ENCODE measurements around the gene GPRIN1.

GPRIN1 gene

GRCh38 chr5:176609724-176610434 is at the start of gene GPRIN1 (continued):
- TF ChIP-seq ZNF155 (tag by site-specific recombination; IDR thresholded peaks at IDR 0.05): no peak
- no peak for TF ChIP-seq ZNF416 (tag by site-specific recombination; IDR thresholded peaks at IDR 0.05)
- no peak for TF ChIP-seq ZNF501 (tag by site-specific recombination; IDR thresholded peaks at IDR 0.05)
- no peak for TF ChIP-seq ZBTB44 (tag by site-specific recombination; IDR thresholded peaks at IDR 0.05)

DNA sequence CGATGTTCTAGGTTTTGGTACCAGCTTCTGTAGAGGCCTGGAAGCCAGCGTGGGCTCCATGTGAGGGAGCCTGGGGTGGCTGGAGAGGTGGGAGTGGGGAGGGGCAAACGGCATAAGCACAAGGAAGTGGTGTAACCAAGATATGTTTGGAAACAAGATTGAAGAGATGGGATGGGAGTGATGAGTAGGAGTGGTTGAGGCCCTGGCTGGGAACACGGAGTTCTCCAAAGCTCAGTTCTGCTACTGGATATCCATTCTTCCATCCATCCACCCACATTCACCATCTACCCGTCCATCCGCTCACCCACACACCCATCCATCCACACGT is 49.5 kb upstream of the GPRIN1 start:
- Histone ChIP-seq H3K9me3 (ENCODE audit: control insufficient read depth, insufficient read depth, low read depth, low read length) (no peaks in the 10 kb centered on the region), H3K4me3 (ENCODE audit: low read depth, low read length) (no peak overlapping the region), H3K27ac (ENCODE audit: extremely low read depth, low read depth, low read length) (no peak overlapping the region), H3K36me3 (ENCODE audit: control insufficient read depth in 2 of 2, insufficient read depth in 1 of 2, low read length in 2 of 2) (peaks cover 0 to 4% of the 10 kb centered on the region in 2 experiments; a peak in 1 of 3 replicates), H3K4me1 (ENCODE audit: control insufficient read depth, insufficient read depth, low read length) (no peaks in the 10 kb centered on the region)
- TF ChIP-seq ZNF623 (tag by site-specific recombination; IDR thresholded peaks at IDR 0.05) (no peak), ZNF768 (tag by site-specific recombination; IDR thresholded peaks at IDR 0.05) (no peak), ZNF654 (tag by site-specific recombination; IDR thresholded peaks at IDR 0.05; ENCODE audit: low read depth) (no peak), ZNF2 (tag by site-specific recombination; IDR thresholded peaks at IDR 0.05) (no peak), HOXD13 (CRISPR knock-in tag; IDR thresholded peaks at IDR 0.05; ENCODE audit: borderline replicate concordance) (no peak), ZNF148 (tag by site-specific recombination; IDR thresholded peaks at IDR 0.05; ENCODE audit: borderline replicate concordance) (no peak)
- ChIA-PET POLR2A (no interaction called here), CTCF (interaction anchor here (0.6 to 3.7 kb wide), 9 partner anchors 24 to 453 kb away, joined by 3 to 78 read pairs (median 10); no protein-coding TSS in a partner anchor)

DNA sequence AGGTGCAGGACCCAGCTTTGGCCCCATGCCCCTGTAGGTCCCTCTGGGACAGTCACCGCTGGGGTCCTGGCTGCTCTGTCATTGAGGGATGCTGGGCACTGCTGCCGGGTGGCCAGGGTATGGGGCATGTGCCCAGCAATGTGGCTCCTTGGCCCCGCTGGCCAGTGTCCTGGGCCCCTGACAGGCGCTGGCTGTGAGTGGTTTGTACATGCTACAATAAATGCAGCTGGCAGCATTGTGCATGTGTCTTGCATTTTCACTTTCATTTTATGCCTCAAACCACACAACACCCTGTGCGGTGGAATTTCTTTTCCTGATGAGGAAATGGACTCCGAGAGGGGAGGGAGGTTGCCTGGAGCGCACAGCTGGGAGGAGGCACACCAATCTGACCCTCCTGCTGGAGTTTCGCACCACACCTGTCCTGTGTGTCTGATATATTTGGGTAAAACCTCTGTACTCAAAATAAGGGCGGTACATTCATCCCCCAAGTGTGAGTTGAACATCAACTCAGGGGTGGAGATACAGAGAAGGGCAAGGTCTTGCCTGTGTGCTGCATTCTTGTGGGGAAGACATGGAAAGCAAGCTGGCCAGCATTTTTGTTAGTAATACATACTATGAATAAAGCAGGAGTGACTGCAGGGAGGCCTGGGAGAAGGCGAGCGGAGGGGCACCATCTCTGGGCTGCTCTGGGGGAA is 49.0 kb upstream of the GPRIN1 start:
- Histone ChIP-seq H3K36me3 (ENCODE audit: control insufficient read depth in 2 of 2, insufficient read depth in 1 of 2, low read length in 2 of 2) (peaks cover 0 to 5% of the 10 kb centered on the region in 2 experiments; a peak in 1 of 3 replicates), H3K4me3 (ENCODE audit: low read depth, low read length) (no peak overlapping the region), H3K27ac (ENCODE audit: extremely low read depth, low read depth, low read length) (no peak overlapping the region), H3K9me3 (ENCODE audit: control insufficient read depth, insufficient read depth, low read depth, low read length) (no peaks in the 10 kb centered on the region), H3K4me1 (ENCODE audit: control insufficient read depth, insufficient read depth, low read length) (no peaks in the 10 kb centered on the region)
- POLR2A ChIA-PET: no interaction called here
- CTCF ChIA-PET: interaction anchor here (0.6 to 3.7 kb wide), 18 partner anchors 9 to 1908 kb away, joined by 3 to 78 read pairs (median 4); no protein-coding TSS in a partner anchor
- TF ChIP-seq ZNF10 (tag by site-specific recombination; IDR thresholded peaks at IDR 0.05): no peak
- no peak for TF ChIP-seq GLI2 (tag by site-specific recombination; IDR thresholded peaks at IDR 0.05; ENCODE audit: borderline replicate concordance, low read depth)
- TF ChIP-seq ZBTB21 (tag by site-specific recombination; IDR thresholded peaks at IDR 0.05): no peak
- TF ChIP-seq BCL11B (tag by site-specific recombination; IDR thresholded peaks at IDR 0.05; ENCODE audit: low read depth): no peak
- TF ChIP-seq PATZ1 (tag by site-specific recombination; IDR thresholded peaks at IDR 0.05): no peak
- no peak for TF ChIP-seq ZNF324 (tag by site-specific recombination; IDR thresholded peaks at IDR 0.05)
- no peak for TF ChIP-seq ZNF423 (tag by site-specific recombination; IDR thresholded peaks at IDR 0.05)
- TF ChIP-seq ZNF354C (tag by site-specific recombination; IDR thresholded peaks at IDR 0.05; ENCODE audit: borderline replicate concordance, low read depth): no peak
- no peak for TF ChIP-seq ZXDB (tag by site-specific recombination; IDR thresholded peaks at IDR 0.05)
- TF ChIP-seq ZNF747 (tag by site-specific recombination; IDR thresholded peaks at IDR 0.05): no peak
- TF ChIP-seq ZNF211 (tag by site-specific recombination; IDR thresholded peaks at IDR 0.05; ENCODE audit: low read depth): no peak
- TF ChIP-seq SP2 (tag by site-specific recombination; IDR thresholded peaks at IDR 0.05): no peak
- TF ChIP-seq ZNF664 (tag by site-specific recombination; IDR thresholded peaks at IDR 0.05): no peak
- TF ChIP-seq ZNF138 (tag by site-specific recombination; IDR thresholded peaks at IDR 0.05; ENCODE audit: borderline replicate concordance): no peak
- TF ChIP-seq ZNF791 (tag by site-specific recombination; IDR thresholded peaks at IDR 0.05): no peak
- TF ChIP-seq ZNF768 (tag by site-specific recombination; IDR thresholded peaks at IDR 0.05): no peak
- no peak for TF ChIP-seq ZNF433 (tag by site-specific recombination; IDR thresholded peaks at IDR 0.05; ENCODE audit: low read depth)
